K562 (cell line): ENCODE data around the gene NELL1. TPM values are rescaled to one million over a fixed set of nuclear protein-coding genes. Genes with fewer than 3 reads are reported as not detected.
A peak's percentile ranks its signal among the peaks of the same experiment; 100 is the strongest.

ENCODE experiments used
- ATAC-seq: fragments of 200-7000 bp; cut with Tn5 transposase; 3 replicates; pipeline ENCODE4 v1.9.1; 2020; ENCODE audit warnings: moderate library complexity
- BruUV-seq: library from RNA; stranded (reverse); fragments of 400-500 nt; replicated peaks from 2 replicates; lab custom pipeline; 2021; lab: Mats Ljungman, UMichigan
- CTCF ChIA-PET: fragments of 300-600 bp; formaldehyde crosslinking; extraction: SDS; loops from one replicate; lab custom pipeline; 2021; ENCODE audit warnings: low intra/inter-chr PET ratio; lab: Yijun Ruan, JAX
- POLR2A ChIA-PET: fragments of 300-600, 350-650 bp; sonication (Branson Sonifier 250); formaldehyde crosslinking; extraction: SDS; loops from one replicate; lab custom pipeline; 2021; ENCODE audit warnings: antibody characterized with exemption, inconsistent platforms; lab: Yijun Ruan, JAX
- DNase-seq, 4 experiments: peaks; one replicate each; pipeline versions ENCODE4 v3.0.0 to v3.0.0-alpha.2; 2011 to 2018; ENCODE audit warnings: low spot score in 3 of 4, mixed read lengths in 3 of 4; ENCODE audit errors: extremely low read depth in 1 of 4
- FAIRE-seq: peaks from 2 replicates; lab custom pipeline; 2011; peaks lifted over from hg19 to GRCh38; lab: Jason Lieb, UNC
- H2AFZ ChIP-seq: 2 replicates; pipeline ENCODE4 v1.6.0; 2011; ENCODE audit warnings: low read depth, low read length, control low read depth, inconsistent platforms
- H3K27ac ChIP-seq: fragments of 200-600 bp; 3 replicates; pipeline ENCODE4 v1.8.0; 2011; ENCODE audit warnings: low read depth, mild to moderate bottlenecking, control low read depth, inconsistent platforms, low read length, moderate library complexity, mixed read lengths; ENCODE audit errors: extremely low read depth
- H3K27me3 ChIP-seq, 2 experiments: fragments of 300-600 bp in 1 of 2; 2 replicates in 1 of 2; 3 replicates in 1 of 2; pipeline versions ENCODE4 v1.6.0 to v1.8.0; 2011; ENCODE audit warnings: inconsistent platforms in 2 of 2, low read length in 2 of 2, mild to moderate bottlenecking in 1 of 2, mixed read lengths in 1 of 2, moderate library complexity in 1 of 2; ENCODE audit not compliant: control insufficient read depth in 2 of 2, insufficient read depth in 2 of 2
- H3K36me3 ChIP-seq: fragments of 300-600 bp; 3 replicates; pipeline ENCODE4 v1.8.0; 2011; ENCODE audit warnings: mild to moderate bottlenecking, low read length, inconsistent platforms; ENCODE audit not compliant: control insufficient read depth, insufficient read depth
- H3K4me1 ChIP-seq, 2 experiments: fragments of 200-600 bp in 1 of 2; replicated peaks in 1 of 2; 2 replicates in 1 of 2; 3 replicates in 1 of 2; pipeline versions ENCODE4 v1.5.1 to v1.8.0; 2011; ENCODE audit warnings: inconsistent platforms in 2 of 2, low read length in 2 of 2, mild to moderate bottlenecking in 1 of 2, mixed read lengths in 1 of 2, moderate library complexity in 1 of 2; ENCODE audit not compliant: control insufficient read depth in 2 of 2, insufficient read depth in 2 of 2
- H3K4me2 ChIP-seq: 2 replicates; pipeline ENCODE4 v1.6.1; 2011; ENCODE audit warnings: low read length, control low read depth, inconsistent platforms, mixed read lengths; ENCODE audit not compliant: insufficient read depth
- H3K4me3 ChIP-seq: fragments of 200-600 bp; sonication (generic), shearing (Covaris generic); 2 replicates; pipeline ENCODE4 v1.5.1; 2016; ENCODE audit warnings: control low read depth, inconsistent platforms
- H3K79me2 ChIP-seq: fragments of 200-600 bp; 3 replicates; pipeline ENCODE4 v1.8.0; 2011; ENCODE audit warnings: low read length, inconsistent platforms; ENCODE audit not compliant: control insufficient read depth, insufficient read depth
- H3K9ac ChIP-seq, 2 experiments: 2 replicates each; pipeline versions ENCODE4 v1.6.0 to v1.6.1; 2011; ENCODE audit warnings: low read depth in 2 of 2, low read length in 2 of 2, control low read depth in 1 of 2, inconsistent platforms in 1 of 2, mild to moderate bottlenecking in 1 of 2, mixed read lengths in 1 of 2; ENCODE audit not compliant: insufficient read depth in 1 of 2
- H3K9me1 ChIP-seq: one replicate; pipeline ENCODE4 v1.6.0; 2011; ENCODE audit warnings: inconsistent platforms, mild to moderate bottlenecking, low read length, moderate library complexity; ENCODE audit not compliant: control insufficient read depth, insufficient read depth
- H3K9me3 ChIP-seq: replicated peaks from 2 replicates; pipeline ENCODE4 v1.5.1; 2011; ENCODE audit warnings: low read depth, low read length, inconsistent platforms; ENCODE audit not compliant: control insufficient read depth, insufficient read depth
- H4K20me1 ChIP-seq: replicated peaks from 2 replicates; pipeline ENCODE4 v1.6.1; 2011; ENCODE audit warnings: low read length, inconsistent platforms, mixed read lengths; ENCODE audit not compliant: control insufficient read depth, insufficient read depth
- E2F3 ChIP-seq: fragments of 250-450 bp; sonication (Bioruptor Pico); IDR thresholded peaks from 2 replicates; pipeline ENCODE4 v1.4.0; 2020; ENCODE audit warnings: mild to moderate bottlenecking
- ILK ChIP-seq: fragments of 450-650 bp; IDR thresholded peaks from 2 replicates; pipeline ENCODE4 v1.6.1; 2016; ENCODE audit warnings: missing genetic modification characterization, low read depth, mild to moderate bottlenecking, missing compliant biosample characterization, moderate library complexity, borderline replicate concordance
- MAFK ChIP-seq: IDR thresholded peaks from 2 replicates; pipeline ENCODE4 v1.6.1; 2011; ENCODE audit warnings: low read length, improper control_type of control experiment
- TFE3 ChIP-seq: fragments of 450-650 bp; formaldehyde crosslinking; IDR thresholded peaks from 2 replicates; pipeline ENCODE4 v1.4.0; 2020; ENCODE audit warnings: mild to moderate bottlenecking, mixed read lengths
- USF1 ChIP-seq: sonication (generic); formaldehyde crosslinking; IDR thresholded peaks from 2 replicates; pipeline ENCODE4 v1.9.0; 2022; ENCODE audit warnings: mild to moderate bottlenecking, missing genetic modification reagents
- WGBS: fragments of 100-300 bp; shearing (Covaris generic); methylation state at CpG from one replicate; pipeline ENCODE4 v1.1.6; 2016; ENCODE audit warnings: low coverage, mixed read lengths; ENCODE audit not compliant: insufficient coverage; ENCODE audit errors: missing lambda C conversion rate; 5-methylcytosine and 5-hydroxymethylcytosine counted together
- in situ Hi-C: fragments of 300-500 bp; cut with MboI; formaldehyde crosslinking; loops from 4 replicates; pipeline ENCODE4 v1.15.0; 2018; ENCODE audit warnings: inconsistent platforms, mixed read lengths
- intact Hi-C: fragments of 100-400 bp; cut with micrococcal nuclease; formaldehyde crosslinking; loops from 2 replicates; pipeline ENCODE4 v1.14.2; 2022
- polyA plus RNA-seq, 8 experiments: library from polyadenylated mRNA; depleted of rRNA in 4 of 8; stranded (reverse) in 5 of 8; unstranded in 3 of 8; fragments of >200 nt; fragmentation: Nextera tagmentation in 2 of 8; fragmentation: Illumina TruSeq in 1 of 8; extraction: Ambion mirVana in 2 of 8; extraction: Trizol in 1 of 8; gene quantifications; 2 replicates each; pipeline versions ENCODE4 v1.2.1 to v1.2.3, GENCODE V29; 2011 to 2014; ENCODE audit warnings: inconsistent platforms in 1 of 8, missing spikeins in 1 of 8
- total RNA-seq, 7 experiments: library from RNA; depleted of rRNA in 6 of 7; stranded (reverse); fragments of >200 nt in 6 of 7; fragmentation: Illumina TruSeq in 2 of 7; extraction: Trizol in 2 of 7; gene quantifications; 2 replicates each; pipeline versions ENCODE4 v1.2.1 to v1.2.3, GENCODE V29; 2011 to 2021; ENCODE audit warnings: low replicate concordance in 1 of 7

The NELL1 gene
- total and polyA plus RNA-seq, 9 of the 15 experiments (the other 6 are each of a cell fraction or from before 2014, with no cell fraction given), result not detected

GRCh38 chr11:20875889-20876288 is 206.5 kb downstream of the NELL1 start (continued):
- no peak for TF ChIP-seq USF1 (CRISPR knock-in tag)
- TF ChIP-seq MAFK, result no peak

GRCh38 chr11:20876738-20877137 is 207.4 kb downstream of the NELL1 start:
- TF ChIP-seq E2F3, result no peak
- Histone ChIP-seq H3K36me3 (no peaks in the 10 kb centered on the region), H3K27ac (no peak overlapping the region), H3K9me1 (no peaks in the 10 kb centered on the region), H3K79me2 (no peaks in the 10 kb centered on the region), H4K20me1 (no peaks in the 10 kb centered on the region), H3K4me3 (no peak overlapping the region), H3K9ac (no peak overlapping the region), H3K4me2 (no peak overlapping the region), H2AFZ (no peak overlapping the region), H3K27me3 (no peaks in the 10 kb centered on the region), H3K4me1 (no peaks in the 10 kb centered on the region), H3K9me3 (no peaks in the 10 kb centered on the region; the same call in 1 of the 2 replicates)
- in situ Hi-C loops, result no loop called here
- POLR2A ChIA-PET, result no interaction called here
- ATAC-seq (no peak), FAIRE-seq (no peak), DNase-seq (no peak)
- no TSS peak for BruUV-seq
- intact Hi-C loops, result no loop called here
- CTCF ChIA-PET, result no interaction called here

- no peaks in the 10 kb centered on the region for H3K36me3 ChIP-seq
- no peak overlapping the region for H3K27ac ChIP-seq
- no peak overlapping the region for H3K4me2 ChIP-seq
- no peak overlapping the region for H3K4me3 ChIP-seq
- intact Hi-C loops, result no loop called here
- in situ Hi-C loops, result no loop called here
- H3K9me3 ChIP-seq, result no peaks in the 10 kb centered on the region; the same call in 1 of the 2 replicates
- BruUV-seq, result no TSS peak
- no peak overlapping the region for H2AFZ ChIP-seq
- DNase-seq (no peak), ATAC-seq (no peak), FAIRE-seq (no peak)
- CTCF ChIA-PET, result no interaction called here
- no peak overlapping the region for H3K9ac ChIP-seq
- no peaks in the 10 kb centered on the region for H3K4me1 ChIP-seq
- H4K20me1 ChIP-seq, result no peaks in the 10 kb centered on the region
- H3K27me3 ChIP-seq, result no peaks in the 10 kb centered on the region
- no peaks in the 10 kb centered on the region for H3K9me1 ChIP-seq
- POLR2A ChIA-PET, result no interaction called here
- WGBS, result 0% methylated on average over 1 of the region's 1 CpG
- no peak for TF ChIP-seq ILK (tag)
- TF ChIP-seq TFE3, result peak; percentile 73
- no peaks in the 10 kb centered on the region for H3K79me2 ChIP-seq
Observed at GRCh38 chr11:20880094-20880493, 210.7 kb downstream of the NELL1 start.
